ENCODE measurements around the gene ROPN1B.

Gene ROPN1B

DNA sequence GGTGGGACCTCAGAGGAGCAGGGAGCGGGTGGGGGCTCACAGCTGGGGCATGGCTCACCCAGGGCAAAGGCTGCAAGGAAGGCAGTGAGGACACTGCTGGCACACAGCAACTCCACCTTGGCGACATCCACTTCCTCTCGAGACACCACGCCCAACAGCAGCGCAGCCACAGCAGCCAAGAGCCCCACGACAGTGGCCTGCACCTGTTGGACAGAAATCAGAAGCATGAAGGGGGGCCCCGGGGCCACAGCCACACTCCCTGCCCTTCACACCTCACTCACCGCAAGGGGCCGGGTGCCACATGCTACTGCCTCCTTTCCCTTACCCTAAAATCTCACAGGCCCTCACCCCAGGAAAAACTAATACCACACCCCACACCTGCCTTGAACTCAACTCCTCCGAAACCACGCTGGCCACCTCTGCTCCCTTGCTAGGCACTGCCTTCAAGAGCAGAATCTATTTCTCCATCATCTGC is 57.3 kb downstream of the ROPN1B start:
- no peak for DNase-seq (ENCODE audit: low read depth, low spot score)
- no peak overlapping the region for H3K27ac ChIP-seq

DNA sequence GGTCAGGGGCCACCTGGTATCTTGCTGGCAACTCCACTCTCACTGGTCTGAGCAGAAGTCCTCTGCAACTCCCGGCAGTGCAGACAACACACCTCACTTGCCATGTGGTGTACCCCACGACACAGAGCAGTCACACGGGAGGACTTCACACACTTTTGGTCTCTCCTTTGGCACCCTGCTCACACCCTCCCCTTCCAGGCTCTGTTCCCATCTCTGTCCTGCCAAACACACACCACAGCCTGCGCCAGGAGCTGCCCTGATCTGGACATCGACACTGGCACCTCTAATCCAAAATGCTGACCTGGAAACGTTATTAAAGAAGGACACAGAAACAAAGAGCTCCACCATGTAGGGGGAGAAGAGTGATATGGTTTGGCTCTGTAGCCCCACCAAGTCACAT is 57.8 kb downstream of the ROPN1B start:
- no peak for DNase-seq (ENCODE audit: low read depth, low spot score)
- H3K27ac ChIP-seq, result no peak overlapping the region

DNA sequence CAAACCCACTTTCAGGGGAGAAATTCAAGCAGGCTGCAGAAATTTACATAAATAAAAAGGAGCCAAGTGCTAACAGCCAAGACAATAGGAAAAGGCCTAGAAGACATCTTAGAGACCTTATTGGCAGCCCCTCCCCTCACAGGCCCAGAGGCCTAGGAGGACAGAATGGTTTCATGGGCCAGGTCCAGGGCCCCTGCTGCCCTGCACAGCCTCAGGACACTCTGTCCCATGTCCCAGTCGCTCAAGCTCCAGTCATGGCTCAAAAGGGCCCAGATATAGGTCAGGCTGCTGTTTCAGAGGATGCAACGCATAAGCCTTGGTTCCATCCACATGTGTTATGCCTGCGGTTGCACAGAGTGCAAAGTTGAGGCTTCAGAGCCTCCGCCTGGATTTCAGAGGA is 59.1 kb downstream of the ROPN1B start:
- H3K27ac ChIP-seq, result no peak overlapping the region
- no peak for DNase-seq (ENCODE audit: low read depth, low spot score)

DNA sequence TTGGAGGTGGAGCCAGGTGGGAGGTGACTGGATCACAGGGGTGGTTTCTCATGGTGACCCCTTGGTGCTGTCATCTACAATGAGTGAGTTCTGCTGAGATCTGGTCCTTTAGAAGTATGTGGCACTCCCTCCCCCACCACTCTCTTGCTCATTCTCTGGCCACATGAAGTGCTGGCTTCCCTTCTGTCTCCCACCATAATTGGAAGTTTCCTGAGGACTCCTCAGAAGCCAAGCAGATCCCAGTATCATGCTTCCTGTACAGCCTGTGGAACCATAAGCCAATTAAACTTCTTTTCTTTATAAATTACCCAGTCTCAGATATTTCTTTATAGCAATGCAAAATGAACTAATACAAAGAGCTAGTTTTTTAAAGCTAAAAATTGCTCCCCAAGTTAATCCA is 60.3 kb downstream of the ROPN1B start:
- no peak for DNase-seq (ENCODE audit: low read depth, low spot score)
- H3K27ac ChIP-seq, result no peak overlapping the region

DNA sequence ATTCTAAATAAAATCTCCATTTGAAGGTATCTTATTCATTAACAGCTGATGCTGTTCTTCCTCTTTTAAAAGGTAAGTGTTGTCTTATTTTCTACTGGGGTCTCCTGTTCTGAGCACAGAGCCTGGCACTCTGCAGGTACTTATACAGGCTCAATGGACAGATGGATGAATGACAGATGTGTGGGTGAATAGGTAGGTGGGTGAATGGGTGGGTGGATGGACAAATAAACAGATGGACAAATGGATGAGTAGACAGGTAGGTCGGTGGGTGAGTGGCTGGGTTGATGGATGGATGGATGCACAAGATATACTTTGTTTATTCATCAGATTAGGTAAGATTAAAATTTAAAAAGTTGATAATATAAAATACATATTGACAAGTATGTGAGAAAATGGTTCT is 61.5 kb downstream of the ROPN1B start:
- H3K27ac ChIP-seq, result no peak overlapping the region
- no peak for DNase-seq (ENCODE audit: low read depth, low spot score)

DNA sequence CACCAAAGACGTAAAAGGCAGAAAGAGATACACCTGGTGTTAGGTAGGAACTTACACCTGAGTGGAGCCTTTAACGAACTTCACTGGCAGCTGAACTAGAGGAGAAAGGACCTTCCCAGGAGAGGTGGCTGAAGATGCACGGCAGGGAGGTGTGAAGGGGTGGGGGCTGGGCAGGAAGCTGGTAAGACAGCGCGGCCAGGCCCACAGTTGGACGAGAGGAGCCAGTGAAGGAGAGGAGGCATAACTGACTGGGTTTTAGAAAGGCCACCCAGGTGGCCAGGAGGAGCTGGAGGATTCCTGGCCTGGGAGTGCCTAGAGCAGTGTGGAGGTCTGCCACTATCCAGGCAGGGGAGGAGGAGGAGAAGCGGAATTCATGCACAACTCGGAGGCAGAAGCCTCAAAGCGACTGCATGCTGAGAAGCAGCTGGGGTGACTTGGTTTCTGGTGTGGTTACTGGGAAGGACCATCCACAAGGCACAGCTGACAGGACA is 63.0 kb downstream of the ROPN1B start:
- no peak for DNase-seq (ENCODE audit: low read depth, low spot score)

More for the DNA sequence above, 63.0 kb downstream of the ROPN1B start:
- no peak overlapping the region for H3K27ac ChIP-seq
